ENCODE results near the gene DUSP28. TPM values are rescaled to one million over a fixed set of nuclear protein-coding genes. Genes with fewer than 3 reads are reported as not detected.

Gene DUSP28
- total and polyA plus RNA-seq, 2 of the 13 experiments (the other 11 are each of a cell fraction or from before 2014, with no cell fraction given) = 5.2 to 8.6 TPM

DNA sequence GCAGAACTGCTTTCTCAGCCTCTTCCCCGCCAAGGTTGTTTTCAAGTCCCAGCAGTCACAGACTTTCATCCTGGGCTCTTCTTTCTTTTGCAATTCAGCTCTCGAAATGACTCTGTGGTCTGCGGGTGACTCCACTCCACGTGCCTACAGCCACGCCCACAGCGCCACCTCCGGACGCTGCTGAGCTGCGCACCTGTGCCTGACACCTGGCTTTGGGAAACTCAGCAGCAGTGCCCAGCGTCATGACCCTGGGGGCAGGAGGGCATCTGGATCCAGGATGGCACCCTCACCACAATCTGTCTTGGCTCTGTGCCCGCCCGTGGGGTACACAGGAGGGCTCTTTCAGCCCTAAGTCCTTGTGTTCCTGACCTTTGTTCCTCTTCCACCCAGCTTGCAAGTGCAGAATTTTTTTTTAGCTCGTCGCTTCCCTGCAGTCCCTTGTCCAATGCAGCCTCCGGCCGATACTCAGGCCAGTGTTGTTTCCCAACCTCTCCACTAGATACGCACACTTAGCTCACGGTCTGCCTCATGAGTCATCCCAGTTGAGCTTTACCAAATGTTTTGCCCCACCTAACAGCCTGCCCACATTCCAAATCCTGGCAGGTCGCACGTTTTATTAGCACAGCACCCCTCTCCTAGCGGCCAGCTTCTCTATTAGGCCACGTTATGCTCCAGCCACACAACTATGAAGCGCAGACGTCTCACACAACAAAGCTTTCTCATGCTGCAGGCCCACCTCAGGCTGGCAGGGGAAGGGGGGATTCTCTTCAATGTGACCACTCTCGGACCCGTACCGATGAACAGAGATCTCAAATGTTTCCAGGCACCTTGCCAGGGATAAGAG is 19.8 kb downstream of the DUSP28 start (continued):
- TF ChIP-seq ZNF557 (CRISPR knock-in tag; IDR thresholded peaks at IDR 0.05) = 0 out of 2 replicates have a peak, but pooled peaks have one; percentile 32
- no peak for TF ChIP-seq SMYD3 (CRISPR knock-in tag; IDR thresholded peaks at IDR 0.05)
- peak; percentile 48; the same call in 1 of the 2 replicates for TF ChIP-seq ZNF598 (CRISPR knock-in tag; IDR thresholded peaks at IDR 0.05; ENCODE audit: borderline replicate concordance)
- no peak for TF ChIP-seq MED13 (CRISPR knock-in tag; IDR thresholded peaks at IDR 0.05)
- no peak for TF ChIP-seq ZNF530 (CRISPR knock-in tag; IDR thresholded peaks at IDR 0.05; ENCODE audit: low read depth)
- TF ChIP-seq ZNF280D (CRISPR knock-in tag; IDR thresholded peaks at IDR 0.05) = peak; percentile 25; the same call in 1 of the 2 replicates
- TF ChIP-seq, protein P1, sequence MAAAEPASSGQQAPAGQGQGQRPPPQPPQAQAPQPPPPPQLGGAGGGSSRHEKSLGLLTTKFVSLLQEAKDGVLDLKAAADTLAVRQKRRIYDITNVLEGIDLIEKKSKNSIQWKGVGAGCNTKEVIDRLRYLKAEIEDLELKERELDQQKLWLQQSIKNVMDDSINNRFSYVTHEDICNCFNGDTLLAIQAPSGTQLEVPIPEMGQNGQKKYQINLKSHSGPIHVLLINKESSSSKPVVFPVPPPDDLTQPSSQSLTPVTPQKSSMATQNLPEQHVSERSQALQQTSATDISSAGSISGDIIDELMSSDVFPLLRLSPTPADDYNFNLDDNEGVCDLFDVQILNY (CRISPR knock-in tag; conservative IDR thresholded peaks at IDR 0.05) = no peak
- TF ChIP-seq U2AF1 (optimal IDR thresholded peaks at IDR 0.05; ENCODE audit: low read depth, low read length) = no peak
- 0 out of 2 replicates have a peak, but pooled peaks have one; percentile 51 for TF ChIP-seq RFXANK (CRISPR knock-in tag; IDR thresholded peaks at IDR 0.05)
- TF ChIP-seq SPEN (CRISPR knock-in tag; IDR thresholded peaks at IDR 0.05; ENCODE audit: low read depth) = peak; percentile 37; the same call in 1 of the 2 replicates
- TF ChIP-seq GTF2F1 (IDR thresholded peaks at IDR 0.05; ENCODE audit: low read length) = no peak
- no peak; the same call in 1 of the 2 replicates for TF ChIP-seq ZNF431 (CRISPR knock-in tag; IDR thresholded peaks at IDR 0.05; ENCODE audit: borderline replicate concordance, low read depth)
- TF ChIP-seq NFIB (CRISPR knock-in tag; IDR thresholded peaks at IDR 0.05; ENCODE audit: borderline replicate concordance) = no peak
- 0 out of 2 replicates have a peak, but pooled peaks have one; percentile 18 for TF ChIP-seq ZNF761 (CRISPR knock-in tag; conservative IDR thresholded peaks at IDR 0.05)
- 0 out of 2 replicates have a peak, but pooled peaks have one; percentile 64 for TF ChIP-seq AFF4 (CRISPR knock-in tag; IDR thresholded peaks at IDR 0.05)
- no peak; the same call in 1 of the 2 replicates for TF ChIP-seq DR1 (CRISPR knock-in tag; IDR thresholded peaks at IDR 0.05)
- no peak; the same call in 1 of the 2 replicates for TF ChIP-seq FOXK2 (IDR thresholded peaks at IDR 0.05)
- TF ChIP-seq KLF15 (CRISPR knock-in tag; IDR thresholded peaks at IDR 0.05; ENCODE audit: borderline replicate concordance) = no peak
- TF ChIP-seq ZNF589 (CRISPR knock-in tag; conservative IDR thresholded peaks at IDR 0.05) = peak; percentile 58; the same call in 1 of the 2 replicates
- TF ChIP-seq ZMYM2 (CRISPR knock-in tag; IDR thresholded peaks at IDR 0.05) = no peak
- no peak; the same call in 1 of the 2 replicates for TF ChIP-seq ZNF768 (CRISPR knock-in tag; IDR thresholded peaks at IDR 0.05)
- no peak for TF ChIP-seq KDM5A (IDR thresholded peaks at IDR 0.05; ENCODE audit: borderline replicate concordance, low read length)
- TF ChIP-seq GATAD2A (CRISPR knock-in tag; IDR thresholded peaks at IDR 0.05) = peak; percentile 86
